Trophoblast cell (in vitro differentiated cells and primary cell): ENCODE results near the gene DCUN1D1.

ENCODE experiments used
- DNase-seq, 2 donors: peaks; one replicate each; pipeline ENCODE4 v3.0.0-alpha.2; 2016
- H2AFZ ChIP-seq: 2 replicates; pipeline ENCODE4 v1.6.1; 2013; ENCODE audit warnings: low read length, moderate library complexity, mild to moderate bottlenecking; ENCODE audit not compliant: insufficient read depth, poor library complexity
- H2AK5ac ChIP-seq: 2 replicates; pipeline ENCODE4 v1.6.1; 2013; ENCODE audit warnings: mild to moderate bottlenecking, low read length
- H2BK120ac ChIP-seq: 2 replicates; pipeline ENCODE4 v1.6.1; 2013; ENCODE audit warnings: low read length, mild to moderate bottlenecking, moderate library complexity; ENCODE audit not compliant: insufficient read depth, poor library complexity
- H2BK12ac ChIP-seq: 2 replicates; pipeline ENCODE4 v1.6.1; 2013; ENCODE audit warnings: mild to moderate bottlenecking, low read length, moderate library complexity
- H2BK5ac ChIP-seq: 2 replicates; pipeline ENCODE4 v1.6.1; 2013; ENCODE audit warnings: low read length, low read depth, moderate library complexity, mild to moderate bottlenecking; ENCODE audit not compliant: poor library complexity
- H3K14ac ChIP-seq: 2 replicates; pipeline ENCODE4 v1.6.1; 2013; ENCODE audit warnings: mild to moderate bottlenecking, low read length
- H3K18ac ChIP-seq: 2 replicates; pipeline ENCODE4 v1.6.1; 2013; ENCODE audit warnings: mild to moderate bottlenecking, low read length
- H3K23ac ChIP-seq: 2 replicates; pipeline ENCODE4 v1.6.1; 2013; ENCODE audit warnings: low read length
- H3K27ac ChIP-seq: 2 replicates; pipeline ENCODE4 v1.5.1; 2013; ENCODE audit warnings: low read depth, mild to moderate bottlenecking, inconsistent platforms, low read length, moderate library complexity
- H3K27me3 ChIP-seq: 2 replicates; pipeline ENCODE4 v1.6.1; 2013; ENCODE audit warnings: inconsistent platforms, mild to moderate bottlenecking, low read length, moderate library complexity; ENCODE audit not compliant: insufficient read depth
- H3K36me3 ChIP-seq, 2 experiments: 1 replicate in 1 of 2; 2 replicates in 1 of 2; pipeline ENCODE4 v1.6.1; 2013; ENCODE audit warnings: low read length in 2 of 2, mild to moderate bottlenecking in 2 of 2, moderate library complexity in 1 of 2; ENCODE audit not compliant: insufficient read depth in 2 of 2, control insufficient read depth in 1 of 2
- H3K4ac ChIP-seq: 2 replicates; pipeline ENCODE4 v1.6.1; 2013; ENCODE audit warnings: low read depth, mild to moderate bottlenecking, low read length, moderate library complexity
- H3K4me1 ChIP-seq, 2 experiments: 1 replicate in 1 of 2; 2 replicates in 1 of 2; pipeline ENCODE4 v1.6.1; 2013; ENCODE audit warnings: low read length in 2 of 2, mild to moderate bottlenecking in 2 of 2, moderate library complexity in 1 of 2; ENCODE audit not compliant: insufficient read depth in 2 of 2, control insufficient read depth in 1 of 2
- H3K4me2 ChIP-seq: 2 replicates; pipeline ENCODE4 v1.6.1; 2013; ENCODE audit warnings: inconsistent platforms, mild to moderate bottlenecking, low read length, moderate library complexity
- H3K4me3 ChIP-seq: 2 replicates; pipeline ENCODE4 v1.5.1; 2013; ENCODE audit warnings: mild to moderate bottlenecking, low read depth, low read length, inconsistent platforms
- H3K79me1 ChIP-seq: one replicate; pipeline ENCODE4 v1.6.1; 2013; ENCODE audit warnings: low read length
- H3K79me2 ChIP-seq: 2 replicates; pipeline ENCODE4 v1.6.1; 2013; ENCODE audit warnings: low read length, mild to moderate bottlenecking; ENCODE audit not compliant: control insufficient read depth, insufficient read depth, poor library complexity
- H3K9ac ChIP-seq: 2 replicates; pipeline ENCODE4 v1.6.1; 2013; ENCODE audit warnings: mild to moderate bottlenecking, low read length
- H3K9me3 ChIP-seq: 2 replicates; pipeline ENCODE4 v1.6.1; 2013; ENCODE audit warnings: low read depth, mild to moderate bottlenecking, control low read depth, inconsistent platforms, low read length; ENCODE audit not compliant: insufficient read depth
- H4K12ac ChIP-seq: 2 replicates; pipeline ENCODE4 v1.6.1; 2013; ENCODE audit warnings: low read depth, mild to moderate bottlenecking, low read length, moderate library complexity
- H4K8ac ChIP-seq: 2 replicates; pipeline ENCODE4 v1.6.1; 2013; ENCODE audit warnings: low read depth, mild to moderate bottlenecking, low read length, moderate library complexity
- H4K91ac ChIP-seq: one replicate; pipeline ENCODE4 v1.6.1; 2013; ENCODE audit warnings: low read depth, mild to moderate bottlenecking, low read length, moderate library complexity
- WGBS: extraction: QIAGEN DNeasy Blood & Tissue Kit; methylation state at CpG from one replicate; pipeline ENCODE4 v1.1.7; 2013; ENCODE audit warnings: missing lambda C conversion rate; ENCODE audit not compliant: insufficient read length, insufficient coverage; ENCODE audit errors: extremely low coverage; 5-methylcytosine and 5-hydroxymethylcytosine counted together

The DCUN1D1 gene

DNA sequence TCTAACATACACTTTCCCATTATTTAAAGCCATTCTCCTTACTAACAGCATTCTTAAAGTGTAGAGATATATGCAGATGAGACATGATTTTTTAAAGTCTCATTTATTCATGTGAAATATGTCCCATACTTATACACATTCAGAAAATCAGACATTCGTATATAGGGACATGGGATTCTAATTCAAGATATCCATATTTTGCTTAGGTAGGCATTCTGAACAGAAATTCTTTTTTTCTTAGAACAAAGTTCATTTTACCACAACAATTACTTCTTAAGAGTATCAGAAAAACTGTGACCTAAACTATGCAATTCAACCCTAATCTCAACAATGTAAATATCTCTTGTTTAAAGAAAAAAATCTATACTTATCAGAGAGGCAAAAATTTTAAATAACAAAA is 16.2 kb downstream of the DCUN1D1 start:
- Histone ChIP-seq H4K91ac (no peak overlapping the region), H3K27ac (no peak overlapping the region), H3K9ac (no peak overlapping the region), H3K4me1 (peaks cover 3 to 4% of the 10 kb centered on the region in 2 experiments), H3K4me3 (no peak overlapping the region), H4K12ac (no peak overlapping the region), H3K79me1 (no peaks in the 10 kb centered on the region), H3K9me3 (no peaks in the 10 kb centered on the region), H2BK120ac (no peak overlapping the region), H3K79me2 (no peaks in the 10 kb centered on the region), H2BK12ac (no peak overlapping the region), H3K27me3 (no peaks in the 10 kb centered on the region), H3K14ac (no peak overlapping the region), H2AK5ac (no peak overlapping the region), H3K4ac (no peak overlapping the region), H3K18ac (no peak overlapping the region), H3K36me3 (peaks cover 0 to 5% of the 10 kb centered on the region in 2 experiments), H2BK5ac (no peak overlapping the region), H4K8ac (no peak overlapping the region), H3K23ac (no peak overlapping the region), H3K4me2 (no peak overlapping the region), H2AFZ (no peak overlapping the region)
- no CpG with 5 or more reads among the region's 1 CpG for WGBS
- DNase-seq = no peak

DNA sequence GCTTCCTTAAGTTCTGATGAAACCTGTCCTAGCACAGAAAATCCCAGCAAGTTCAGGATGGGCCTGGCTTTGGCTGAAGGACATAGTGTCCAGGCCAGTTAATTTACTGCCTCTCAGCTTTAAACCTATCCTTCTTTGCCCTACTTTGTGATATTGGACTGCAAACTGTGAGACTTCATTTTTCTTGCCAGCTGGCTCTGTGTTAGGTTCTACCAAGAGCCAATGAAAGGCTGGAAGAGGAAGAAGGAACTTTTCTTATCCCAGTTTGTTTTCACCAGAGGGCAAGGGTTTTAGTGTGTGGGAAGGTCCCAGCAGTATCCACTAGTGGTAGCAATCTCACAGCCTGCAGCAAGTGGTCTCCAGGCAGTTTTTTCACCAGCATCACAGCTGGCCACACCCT is 18.2 kb downstream of the DCUN1D1 start:
- no peaks in the 10 kb centered on the region for H3K79me2 ChIP-seq
- H4K12ac ChIP-seq = no peak overlapping the region
- H3K23ac ChIP-seq = no peak overlapping the region
- peaks cover 3 to 4% of the 10 kb centered on the region in 2 experiments for H3K4me1 ChIP-seq
- no peak overlapping the region for H3K27ac ChIP-seq
- no peak overlapping the region for H2BK12ac ChIP-seq
- no peak overlapping the region for H2AK5ac ChIP-seq
- H3K36me3 ChIP-seq = peaks cover 3 to 5% of the 10 kb centered on the region in 2 experiments
- no peaks in the 10 kb centered on the region for H3K9me3 ChIP-seq
- H3K4me3 ChIP-seq = no peak overlapping the region
- H3K27me3 ChIP-seq = no peaks in the 10 kb centered on the region
- H4K8ac ChIP-seq = peak overlapping the region; percentile 28
- DNase-seq = no peak
- no peak overlapping the region for H3K4ac ChIP-seq
- H3K9ac ChIP-seq = no peak overlapping the region
- no peak overlapping the region for H2BK5ac ChIP-seq
- H3K79me1 ChIP-seq = no peaks in the 10 kb centered on the region
- no peak overlapping the region for H2BK120ac ChIP-seq
- no peak overlapping the region for H3K14ac ChIP-seq
- no peak overlapping the region for H3K4me2 ChIP-seq
- no peak overlapping the region for H4K91ac ChIP-seq
- no peak overlapping the region for H3K18ac ChIP-seq
- H2AFZ ChIP-seq = no peak overlapping the region

DNA sequence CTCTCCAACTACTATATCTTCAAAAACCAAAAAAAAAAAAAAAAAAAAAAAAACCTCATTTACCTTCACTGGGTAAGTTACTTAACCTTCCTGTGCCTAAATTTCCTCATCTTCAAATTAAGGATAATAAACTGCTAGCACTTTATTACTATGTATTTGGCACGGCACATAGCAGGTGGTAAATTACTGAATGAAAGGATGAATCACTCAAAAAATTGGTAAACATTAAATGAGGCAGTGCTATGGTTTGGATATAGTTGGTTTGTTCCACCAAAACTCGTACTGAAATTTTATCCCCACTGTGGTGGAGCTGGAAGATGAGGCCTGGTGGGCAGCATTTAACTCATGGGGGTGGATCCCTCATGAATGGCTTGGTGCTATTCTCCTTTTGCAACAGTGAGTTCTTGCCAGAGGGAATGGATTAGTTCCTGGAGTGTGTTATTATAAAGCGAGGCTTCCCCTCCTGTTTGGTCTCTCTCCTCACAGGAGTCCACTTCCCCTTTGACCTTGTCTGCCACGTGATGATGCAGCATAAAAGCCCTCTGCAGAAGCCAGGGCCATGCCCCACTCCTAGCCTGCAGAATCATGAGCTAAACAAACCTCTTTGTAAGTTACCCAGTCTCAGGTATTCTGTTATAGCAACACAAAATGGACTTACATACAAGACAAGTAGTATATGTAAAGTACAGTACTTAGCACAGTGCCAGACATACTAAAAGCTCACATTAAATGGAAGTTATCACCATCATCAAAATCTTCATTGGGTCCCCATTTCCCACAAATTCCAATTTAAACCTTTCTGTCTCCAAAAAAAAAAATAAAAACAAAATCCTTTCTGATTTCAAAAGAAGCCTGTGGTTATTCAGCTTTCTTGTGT is 20.6 kb downstream of the DCUN1D1 start:
- H3K4me3 ChIP-seq = no peak overlapping the region
- no peak overlapping the region for H3K9ac ChIP-seq
- no peaks in the 10 kb centered on the region for H3K9me3 ChIP-seq
- no peak overlapping the region for H4K91ac ChIP-seq
- no peak overlapping the region for H3K4me2 ChIP-seq
- H2BK120ac ChIP-seq = no peak overlapping the region
- H3K4ac ChIP-seq = no peak overlapping the region
- H4K12ac ChIP-seq = no peak overlapping the region
- H3K79me2 ChIP-seq = no peaks in the 10 kb centered on the region
- H3K18ac ChIP-seq = no peak overlapping the region
- H2AK5ac ChIP-seq = no peak overlapping the region
- H3K79me1 ChIP-seq = no peaks in the 10 kb centered on the region
- H3K36me3 ChIP-seq = peaks cover 4 to 6% of the 10 kb centered on the region in 2 experiments
- H3K4me1 ChIP-seq = peaks cover 3 to 4% of the 10 kb centered on the region in 2 experiments
- WGBS = no CpG with 5 or more reads among the region's 4 CpGs
- H3K27me3 ChIP-seq = no peaks in the 10 kb centered on the region
- no peak overlapping the region for H2BK5ac ChIP-seq
- no peak overlapping the region for H3K14ac ChIP-seq
- no peak overlapping the region for H3K27ac ChIP-seq
- no peak overlapping the region for H4K8ac ChIP-seq
- H2AFZ ChIP-seq = no peak overlapping the region
- H3K23ac ChIP-seq = no peak overlapping the region
- H2BK12ac ChIP-seq = no peak overlapping the region
- DNase-seq = no peak

DNA sequence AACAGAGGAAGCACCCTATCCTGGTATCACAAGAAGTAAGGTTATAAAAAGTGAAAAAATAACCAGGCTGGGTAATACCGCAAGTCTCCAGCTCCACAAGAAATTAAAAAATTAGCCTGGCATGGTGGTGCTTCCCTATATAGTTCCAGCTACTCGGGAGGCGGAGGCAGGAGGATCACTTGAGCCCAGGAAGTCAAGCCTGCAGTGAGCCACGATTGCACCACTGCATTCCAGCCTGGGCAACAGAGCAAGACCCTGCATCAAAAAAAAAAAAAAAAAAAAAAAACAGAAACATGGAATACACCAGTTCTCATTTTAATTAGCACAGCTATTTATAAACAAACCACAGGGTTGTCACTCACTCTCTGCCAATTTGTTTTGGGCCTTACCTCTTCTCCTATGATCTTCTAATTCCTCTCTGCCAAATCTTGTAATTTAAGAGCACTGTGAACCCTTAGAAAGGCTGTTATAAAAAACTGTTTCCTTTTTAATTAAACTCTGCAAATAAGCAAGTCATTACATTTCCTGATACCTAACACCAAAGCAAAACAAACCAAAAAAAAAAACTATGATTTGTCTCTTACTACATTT is 22.6 kb downstream of the DCUN1D1 start:
- Histone ChIP-seq H2BK120ac (no peak overlapping the region), H3K4me2 (no peak overlapping the region), H3K27ac (no peak overlapping the region), H2AK5ac (no peak overlapping the region), H2BK12ac (no peak overlapping the region), H2AFZ (no peak overlapping the region), H3K4me1 (peaks cover 3 to 4% of the 10 kb centered on the region in 2 experiments), H3K14ac (no peak overlapping the region), H3K18ac (no peak overlapping the region), H4K8ac (no peak overlapping the region), H2BK5ac (no peak overlapping the region), H4K91ac (no peak overlapping the region), H3K27me3 (no peaks in the 10 kb centered on the region), H3K79me2 (no peaks in the 10 kb centered on the region), H3K4ac (no peak overlapping the region), H3K79me1 (no peaks in the 10 kb centered on the region), H3K23ac (no peak overlapping the region), H3K4me3 (no peak overlapping the region), H3K9ac (no peak overlapping the region), H4K12ac (no peak overlapping the region), H3K9me3 (no peaks in the 10 kb centered on the region), H3K36me3 (peaks cover 4% of the 10 kb centered on the region in 2 experiments)
- no peak for DNase-seq
- WGBS = no CpG with 5 or more reads among the region's 4 CpGs
